Caki2 (cell line): ENCODE results near the gene LDAH. TPM values are rescaled to one million over a fixed set of nuclear protein-coding genes. Genes with fewer than 3 reads are reported as not detected.
"Not testable (repeated sequence)": the region's sequence is repeated elsewhere in the genome, so short reads cannot be mapped to it uniquely, and the experiment has no call there.

ENCODE experiments used
- DNase-seq: peaks from one replicate; pipeline ENCODE4 v3.0.0-alpha.2; 2015; ENCODE audit warnings: low read depth
- in situ Hi-C: cut with HindIII; loops from 2 replicates; pipeline ENCODE4 v1.10.0; 2016; ENCODE audit warnings: low sequenced_read_pairs, low pct_unique_long_range_greater_than_20kb, mixed read lengths
- total RNA-seq: library from RNA; depleted of rRNA; stranded (reverse); fragments of >200 nt; shearing (Covaris generic); gene quantifications from 2 replicates; pipeline ENCODE4 v1.2.3, GENCODE V29; 2014; ENCODE audit warnings: low replicate concordance

LDAH gene
- total RNA-seq, 1 experiment from 2014 or later: 36.3 TPM

GRCh38 chr2:20797096-20797495 lies 25.8 kb downstream of the LDAH start:
- in situ Hi-C loops: no loop called here
- no peak for DNase-seq

- in situ Hi-C loops: no loop called here
- DNase-seq: no peak
Observed at GRCh38 chr2:20796374-20796791, 26.5 kb downstream of the LDAH start.

GRCh38 chr2:20793944-20794343 lies 29.0 kb downstream of the LDAH start:
- in situ Hi-C loops, DNase-seq: not testable (repeated sequence)

GRCh38 chr2:20781656-20782265 lies 41.1 kb downstream of the LDAH start:
- DNase-seq: no peak
- in situ Hi-C loops: no loop called here

- DNase-seq: no peak
- in situ Hi-C loops: no loop called here
Observed at GRCh38 chr2:20771299-20771698, 51.6 kb downstream of the LDAH start.

- in situ Hi-C loops: no loop called here
- DNase-seq: no peak
Observed at GRCh38 chr2:20766798-20767644, 55.9 kb downstream of the LDAH start.

GRCh38 chr2:20766213-20766612 lies 56.7 kb downstream of the LDAH start:
- in situ Hi-C loops: no loop called here

GRCh38 chr2:20762945-20763683 lies 59.8 kb downstream of the LDAH start:
- in situ Hi-C loops: no loop called here
- DNase-seq: no peak

More at GRCh38 chr2:20766213-20766612, 56.7 kb downstream of the LDAH start:
- no peak for DNase-seq

- DNase-seq: no peak
- in situ Hi-C loops: no loop called here
Observed at GRCh38 chr2:20759487-20759886, 63.4 kb downstream of the LDAH start.

- no peak for DNase-seq
- in situ Hi-C loops: no loop called here
Observed at GRCh38 chr2:20758997-20759396, 63.9 kb downstream of the LDAH start.

- DNase-seq: no peak
- in situ Hi-C loops: no loop called here
Observed at GRCh38 chr2:20757405-20758090, 65.4 kb downstream of the LDAH start.

- DNase-seq: no peak
- in situ Hi-C loops: no loop called here
Observed at GRCh38 chr2:20755132-20755800, 67.6 kb downstream of the LDAH start.

- in situ Hi-C loops: no loop called here
- no peak for DNase-seq
Observed at GRCh38 chr2:20752293-20752692, 70.6 kb downstream of the LDAH start.

GRCh38 chr2:20747317-20747716 lies 75.6 kb downstream of the LDAH start:
- in situ Hi-C loops: no loop called here
- DNase-seq: no peak

GRCh38 chr2:20745924-20746555 lies 76.9 kb downstream of the LDAH start:
- peak; percentile 77 for DNase-seq
- in situ Hi-C loops: no loop called here

- in situ Hi-C loops: no loop called here
- DNase-seq: no peak
Observed at GRCh38 chr2:20744366-20745335, 78.2 kb downstream of the LDAH start.

- in situ Hi-C loops: no loop called here
- no peak for DNase-seq
Observed at GRCh38 chr2:20738772-20739171, 84.1 kb downstream of the LDAH start.
